A549 (cell line): ENCODE results near the gene UBXN2A. TPM values are rescaled to one million over a fixed set of nuclear protein-coding genes. Genes with fewer than 3 reads are reported as not detected.

Source experiments
- ATAC-seq, 2 experiments: fragments of 200-7000 bp in 1 of 2; fragments of >200 bp in 1 of 2; cut with Nextera tagmentation in 1 of 2; cut with Tn5 transposase in 1 of 2; 3 replicates each; pipeline versions ENCODE4 v1.8.0 to v1.9.1; 2018 to 2020; ENCODE audit warnings: mild to moderate bottlenecking in 1 of 2, moderate library complexity in 1 of 2
- CTCF ChIA-PET: fragments of 300-600 bp; sonication (Branson Sonifier 250); formaldehyde crosslinking; extraction: SDS; loops from one replicate; lab custom pipeline; 2021; ENCODE audit warnings: antibody characterized with exemption, inconsistent platforms; lab: Yijun Ruan, JAX
- POLR2A ChIA-PET: fragments of 350-600 bp; formaldehyde crosslinking; extraction: SDS; loops from one replicate; lab custom pipeline; 2021; ENCODE audit warnings: antibody characterized with exemption, inconsistent platforms; lab: Yijun Ruan, JAX
- DNase-seq, 2 experiments: peaks; one replicate each; pipeline versions ENCODE4 v3.0.0 to v3.0.0-alpha.2; 2011 to 2016; ENCODE audit warnings: low read depth in 1 of 2, low spot score in 1 of 2
- FAIRE-seq: peaks from 2 replicates; lab custom pipeline; 2011; peaks lifted over from hg19 to GRCh38; lab: Jason Lieb, UNC
- H3K27ac ChIP-seq, 2 experiments: fragments of >200 bp; sonication (Bioruptor Twin); formaldehyde crosslinking; 3 replicates each; pipeline ENCODE4 v1.5.1; 2016 to 2017
- H3K4me1 ChIP-seq: fragments of >200 bp; sonication (Bioruptor Twin); formaldehyde crosslinking; 3 replicates; pipeline ENCODE4 v1.6.1; 2016
- H3K4me2 ChIP-seq: fragments of >200 bp; sonication (Bioruptor Twin); formaldehyde crosslinking; 3 replicates; pipeline ENCODE4 v1.6.1; 2016
- H3K4me3 ChIP-seq: fragments of >200 bp; sonication (Bioruptor Twin); formaldehyde crosslinking; 3 replicates; pipeline ENCODE4 v1.5.1; 2016
- H3K9me3 ChIP-seq: fragments of >200 bp; sonication (Bioruptor Twin); formaldehyde crosslinking; 3 replicates; pipeline ENCODE4 v1.6.1; 2016
- CBX2 ChIP-seq: fragments of 200-600 bp; sonication (generic); IDR thresholded peaks from 2 replicates; pipeline ENCODE4 v1.6.1; 2016; ENCODE audit warnings: low read depth, mild to moderate bottlenecking, borderline replicate concordance
- CBX8 ChIP-seq: fragments of 200-600 bp; sonication (generic); IDR thresholded peaks from 2 replicates; pipeline ENCODE4 v1.6.1; 2016
- EHF ChIP-seq: fragments of 250-450 bp; sonication (Bioruptor Pico); IDR thresholded peaks from 2 replicates; pipeline ENCODE4 v1.5.0; 2020; ENCODE audit warnings: mild to moderate bottlenecking
- EHMT2 ChIP-seq: fragments of 200-600 bp; sonication (generic); IDR thresholded peaks from 2 replicates; pipeline ENCODE4 v1.6.1; 2016; ENCODE audit warnings: antibody characterized with exemption, low read depth, mild to moderate bottlenecking, moderate library complexity
- FOSB ChIP-seq: fragments of 250-450 bp; sonication (Bioruptor Pico); IDR thresholded peaks from 2 replicates; pipeline ENCODE4 v1.5.0; 2020; ENCODE audit warnings: mild to moderate bottlenecking, moderate library complexity
- FOXS1 ChIP-seq: fragments of 250-450 bp; sonication (Bioruptor Pico); IDR thresholded peaks from 2 replicates; pipeline ENCODE4 v1.5.0; 2020; ENCODE audit warnings: mild to moderate bottlenecking, moderate library complexity
- GATA3 ChIP-seq: IDR thresholded peaks from 2 replicates; pipeline ENCODE4 v1.6.1; 2012; ENCODE audit warnings: borderline replicate concordance
- HOXB5 ChIP-seq: fragments of 250-450 bp; sonication (Bioruptor Pico); IDR thresholded peaks from 2 replicates; pipeline ENCODE4 v1.5.0; 2020; ENCODE audit warnings: mild to moderate bottlenecking, moderate library complexity
- JUN ChIP-seq, 2 experiments: fragments of >200 bp; sonication (Bioruptor Twin); formaldehyde crosslinking; IDR thresholded peaks; 2 replicates in 1 of 2; 3 replicates in 1 of 2; pipeline ENCODE4 v1.6.1; 2016 to 2017
- MAFK ChIP-seq: fragments of 450-650 bp; IDR thresholded peaks from 2 replicates; pipeline ENCODE4 v1.6.1; 2014; ENCODE audit not compliant: partially characterized antibody
- MAZ ChIP-seq: fragments of 150-350 bp; IDR thresholded peaks from 2 replicates; pipeline ENCODE4 v1.6.1; 2014; ENCODE audit warnings: antibody characterized with exemption, low read depth, low read length, borderline replicate concordance
- NFE2L2 ChIP-seq: fragments of 150-350 bp; conservative IDR thresholded peaks from 2 replicates; pipeline ENCODE4 v1.6.1; 2014; ENCODE audit warnings: low read length
- NPAS2 ChIP-seq: fragments of 250-450 bp; sonication (Bioruptor Pico); IDR thresholded peaks from 2 replicates; pipeline ENCODE4 v1.8.0; 2022; ENCODE audit warnings: mild to moderate bottlenecking, moderate library complexity, borderline replicate concordance
- NR3C1 ChIP-seq: fragments of >200 bp; sonication (Bioruptor Twin); formaldehyde crosslinking; IDR thresholded peaks from 3 replicates; pipeline ENCODE4 v1.6.1; 2017
- RARB ChIP-seq: fragments of 250-450 bp; sonication (Bioruptor Pico); IDR thresholded peaks from 2 replicates; pipeline ENCODE4 v1.8.0; 2021; ENCODE audit warnings: mild to moderate bottlenecking, moderate library complexity
- SMC3 ChIP-seq: fragments of >200 bp; sonication (Bioruptor Twin); formaldehyde crosslinking; IDR thresholded peaks from 3 replicates; pipeline ENCODE4 v1.6.1; 2018; ENCODE audit warnings: inconsistent platforms
- ZFP36 ChIP-seq: fragments of 450-650 bp; IDR thresholded peaks from 2 replicates; pipeline ENCODE4 v1.6.1; 2014; ENCODE audit warnings: borderline replicate concordance; ENCODE audit not compliant: partially characterized antibody
- WGBS: methylation state at CpG from one replicate; pipeline ENCODE4 v1.1.6; 2017; ENCODE audit errors: missing lambda C conversion rate; 5-methylcytosine and 5-hydroxymethylcytosine counted together
- polyA plus RNA-seq, 4 experiments: library from polyadenylated mRNA; depleted of rRNA in 3 of 4; stranded (reverse); fragments of >200 nt; fragmentation: RNase III in 1 of 4; extraction: RNeasy Plus Mini Kit Qiagen cat#74134 plus additional on column Dnase treatment in 1 of 4; gene quantifications; 2 replicates in 3 of 4; 3 replicates in 1 of 4; pipeline ENCODE4 v1.2.3, GENCODE V29; 2011 to 2017
- TF ChIP-seq, protein P1 (sequence below): fragments of 200-600 bp; sonication (generic); IDR thresholded peaks from 2 replicates; pipeline ENCODE4 v1.6.1; 2016; ENCODE audit warnings: antibody characterized with exemption, mild to moderate bottlenecking, moderate library complexity
- TF ChIP-seq, protein P2 (sequence below): fragments of >200 bp; sonication (Bioruptor Twin); formaldehyde crosslinking; IDR thresholded peaks from 3 replicates; pipeline ENCODE4 v1.5.1; 2016

UBXN2A gene
- polyA plus RNA-seq, 2 of the 4 experiments (the other 2 are of a cell fraction) = 13.7 to 25.4 TPM

DNA sequence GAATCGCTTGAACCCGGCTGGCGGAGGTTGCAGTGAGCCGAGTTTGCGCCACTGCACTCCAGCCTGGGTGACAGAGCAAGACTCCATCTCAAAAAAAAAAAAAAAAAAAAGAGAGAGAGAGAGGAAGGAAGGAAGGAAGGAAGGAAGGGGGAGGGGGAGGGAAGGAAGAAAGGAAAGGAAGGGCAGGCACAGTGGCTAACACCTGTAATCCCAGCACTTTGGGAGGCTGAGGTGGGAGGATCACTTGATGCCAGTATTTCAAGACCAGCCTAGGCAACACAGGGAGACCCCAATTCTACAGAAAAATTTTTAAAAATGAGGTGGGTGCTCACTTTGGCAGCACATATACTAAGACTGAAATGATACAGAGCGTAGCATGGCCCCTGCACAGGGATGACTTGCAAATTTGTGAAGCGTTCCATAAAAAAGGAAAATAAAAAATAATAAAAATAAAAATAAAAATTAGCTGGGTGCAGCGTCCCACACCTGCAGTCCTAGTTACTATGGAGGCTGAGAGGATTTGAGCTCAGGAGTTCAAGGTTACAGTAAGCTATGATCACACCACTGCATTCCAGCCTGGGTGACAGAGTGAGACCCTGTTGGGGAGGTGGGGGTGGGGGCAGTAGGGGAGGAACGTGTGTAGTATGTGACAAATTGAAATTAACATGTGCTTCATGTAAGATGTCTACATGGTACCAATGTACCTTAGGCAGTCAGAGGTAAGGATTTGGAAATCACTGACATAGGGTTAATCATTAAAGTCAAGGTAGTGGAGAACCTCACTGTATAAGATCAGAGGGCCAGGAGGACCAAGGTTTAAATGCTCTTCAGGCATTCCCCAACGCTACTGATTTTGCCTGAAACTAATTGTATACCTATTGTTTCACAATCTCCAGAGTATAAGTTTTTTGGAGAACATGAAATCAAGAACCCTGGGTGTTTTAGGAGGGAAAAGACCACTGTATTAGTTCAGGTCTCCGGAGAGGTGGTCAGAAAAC lies 105.5 kb downstream of the UBXN2A start:
- POLR2A ChIA-PET = interaction anchor here (1.8 kb wide), 1 partner anchor 119 kb away, joined by 27 read pairs; the partner anchor contains the start of gene ATAD2B
- peak overlapping the region; percentile 66; the same call in 2 of the 3 replicates for H3K4me3 ChIP-seq
- no peak for ATAC-seq
- no peak overlapping the region for H3K27ac ChIP-seq
- CTCF ChIA-PET = interaction anchor here (0.7 to 1.4 kb wide), 3 partner anchors 16 to 39 kb away, joined by 3 to 5 read pairs (median 4); partner anchors contain the start of gene TP53I3
- H3K4me2 ChIP-seq = peak overlapping the region; percentile 80
- DNase-seq = no peak
- peaks cover 24% of the 10 kb centered on the region for H3K4me1 ChIP-seq
- FAIRE-seq = no peak
- no peaks in the 10 kb centered on the region for H3K9me3 ChIP-seq
- TF ChIP-seq NPAS2 (CRISPR knock-in tag) (no peak), NFE2L2 (peak; percentile 82)
- WGBS = 77% methylated on average over 11 of the region's 11 CpGs

DNA sequence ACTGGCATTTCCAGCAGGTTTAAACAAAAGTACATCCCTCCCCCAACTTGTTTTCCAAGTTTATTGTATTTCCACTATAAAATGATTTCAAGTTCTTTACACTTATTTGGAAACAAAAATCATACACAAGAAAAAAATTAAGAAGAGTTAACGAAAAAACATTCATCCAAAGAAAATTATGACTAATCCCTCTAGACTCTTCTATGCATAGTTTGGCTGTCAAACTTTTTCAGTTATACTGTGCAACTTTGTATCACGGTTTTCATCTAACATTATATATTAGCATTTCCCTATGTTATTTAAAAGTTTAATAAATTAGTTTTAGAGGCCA lies 106.3 kb downstream of the UBXN2A start:
- Histone ChIP-seq H3K4me2 (peak overlapping the region; percentile 80), H3K4me3 (peak overlapping the region; percentile 66), H3K27ac (peak overlapping the region; percentile 70 to 85), H3K4me1 (peaks cover 24% of the 10 kb centered on the region), H3K9me3 (no peaks in the 10 kb centered on the region)
- no peak for FAIRE-seq
- POLR2A ChIA-PET = interaction anchor here (1.1 to 1.8 kb wide), 6 partner anchors 10 to 120 kb away, joined by 3 to 27 read pairs (median 8); partner anchors contain the start of genes ATAD2B and SF3B6
- ATAC-seq = no peak
- no peak for DNase-seq
- CTCF ChIA-PET = interaction anchor here (1.0 to 1.5 kb wide), 4 partner anchors 9 to 120 kb away, joined by 3 to 7 read pairs (median 4); partner anchors contain the start of gene ATAD2B
- TF ChIP-seq EHMT2 (no peak), MAZ (no peak), ZFP36 (no peak), GATA3 (no peak), MAFK (no peak), SMC3 (no peak), HOXB5 (no peak), CBX2 (no peak), FOSB (no peak), JUN (IDR thresholded peaks at IDR 0.05) (no peak), EHF (CRISPR knock-in tag) (no peak), NFE2L2 (no peak), NR3C1 (no peak), CBX8 (no peak), FOXS1 (no peak), RARB (no peak)
- TF ChIP-seq, protein P1, sequence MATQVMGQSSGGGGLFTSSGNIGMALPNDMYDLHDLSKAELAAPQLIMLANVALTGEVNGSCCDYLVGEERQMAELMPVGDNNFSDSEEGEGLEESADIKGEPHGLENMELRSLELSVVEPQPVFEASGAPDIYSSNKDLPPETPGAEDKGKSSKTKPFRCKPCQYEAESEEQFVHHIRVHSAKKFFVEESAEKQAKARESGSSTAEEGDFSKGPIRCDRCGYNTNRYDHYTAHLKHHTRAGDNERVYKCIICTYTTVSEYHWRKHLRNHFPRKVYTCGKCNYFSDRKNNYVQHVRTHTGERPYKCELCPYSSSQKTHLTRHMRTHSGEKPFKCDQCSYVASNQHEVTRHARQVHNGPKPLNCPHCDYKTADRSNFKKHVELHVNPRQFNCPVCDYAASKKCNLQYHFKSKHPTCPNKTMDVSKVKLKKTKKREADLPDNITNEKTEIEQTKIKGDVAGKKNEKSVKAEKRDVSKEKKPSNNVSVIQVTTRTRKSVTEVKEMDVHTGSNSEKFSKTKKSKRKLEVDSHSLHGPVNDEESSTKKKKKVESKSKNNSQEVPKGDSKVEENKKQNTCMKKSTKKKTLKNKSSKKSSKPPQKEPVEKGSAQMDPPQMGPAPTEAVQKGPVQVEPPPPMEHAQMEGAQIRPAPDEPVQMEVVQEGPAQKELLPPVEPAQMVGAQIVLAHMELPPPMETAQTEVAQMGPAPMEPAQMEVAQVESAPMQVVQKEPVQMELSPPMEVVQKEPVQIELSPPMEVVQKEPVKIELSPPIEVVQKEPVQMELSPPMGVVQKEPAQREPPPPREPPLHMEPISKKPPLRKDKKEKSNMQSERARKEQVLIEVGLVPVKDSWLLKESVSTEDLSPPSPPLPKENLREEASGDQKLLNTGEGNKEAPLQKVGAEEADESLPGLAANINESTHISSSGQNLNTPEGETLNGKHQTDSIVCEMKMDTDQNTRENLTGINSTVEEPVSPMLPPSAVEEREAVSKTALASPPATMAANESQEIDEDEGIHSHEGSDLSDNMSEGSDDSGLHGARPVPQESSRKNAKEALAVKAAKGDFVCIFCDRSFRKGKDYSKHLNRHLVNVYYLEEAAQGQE = no peak
- TF ChIP-seq, protein P2, sequence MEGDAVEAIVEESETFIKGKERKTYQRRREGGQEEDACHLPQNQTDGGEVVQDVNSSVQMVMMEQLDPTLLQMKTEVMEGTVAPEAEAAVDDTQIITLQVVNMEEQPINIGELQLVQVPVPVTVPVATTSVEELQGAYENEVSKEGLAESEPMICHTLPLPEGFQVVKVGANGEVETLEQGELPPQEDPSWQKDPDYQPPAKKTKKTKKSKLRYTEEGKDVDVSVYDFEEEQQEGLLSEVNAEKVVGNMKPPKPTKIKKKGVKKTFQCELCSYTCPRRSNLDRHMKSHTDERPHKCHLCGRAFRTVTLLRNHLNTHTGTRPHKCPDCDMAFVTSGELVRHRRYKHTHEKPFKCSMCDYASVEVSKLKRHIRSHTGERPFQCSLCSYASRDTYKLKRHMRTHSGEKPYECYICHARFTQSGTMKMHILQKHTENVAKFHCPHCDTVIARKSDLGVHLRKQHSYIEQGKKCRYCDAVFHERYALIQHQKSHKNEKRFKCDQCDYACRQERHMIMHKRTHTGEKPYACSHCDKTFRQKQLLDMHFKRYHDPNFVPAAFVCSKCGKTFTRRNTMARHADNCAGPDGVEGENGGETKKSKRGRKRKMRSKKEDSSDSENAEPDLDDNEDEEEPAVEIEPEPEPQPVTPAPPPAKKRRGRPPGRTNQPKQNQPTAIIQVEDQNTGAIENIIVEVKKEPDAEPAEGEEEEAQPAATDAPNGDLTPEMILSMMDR = no peak
- under 1% methylated on average over 2 of the region's 2 CpGs for WGBS
